ENCODE data around the gene TCAP. TPM values are rescaled to one million over a fixed set of nuclear protein-coding genes. Genes with fewer than 3 reads are reported as not detected.

The TCAP gene
- total and polyA plus RNA-seq, 9 donors = 212 to 460 (median 328) TPM

GRCh38 chr17:39636927-39637736, 28.0 kb upstream of the TCAP start, which contains the start of gene STARD3:
TSS of gene STARD3 (plus strand) at chr17:39637144. CDS start at chr17:39653532, 16,388 bp downstream.
- Histone ChIP-seq H3K4me3 (ENCODE audit: low read length) (peak within 1 kb of the TSS; percentile 95), H3K27me3 (ENCODE audit: control insufficient read depth, insufficient read depth, low read length) (peaks cover 15% of the 10 kb centered on the region), H3K36me3 (ENCODE audit: control insufficient read depth, insufficient read depth, low read length) (peaks cover 6% of the 10 kb centered on the region), H3K27ac (ENCODE audit: low read length) (peak within 1 kb of the TSS; percentile 90), H3K9me3 (replicated peaks; ENCODE audit: control insufficient read depth, low read depth, low read length) (no peaks in the 10 kb centered on the region), H3K4me1 (ENCODE audit: control insufficient read depth, insufficient read depth, low read length) (peaks cover 28% of the 10 kb centered on the region)
- DNase-seq = peak; percentile 95
- WGBS (ENCODE audit: insufficient coverage) = under 1% methylated on average over 51 of the region's 69 CpGs

GRCh38 chr17:39638317-39638716, 26.8 kb upstream of the TCAP start:
- WGBS (ENCODE audit: insufficient coverage) = 87% methylated on average over 7 of the region's 7 CpGs
- Histone ChIP-seq H3K27me3 (ENCODE audit: control insufficient read depth, insufficient read depth, low read length) (peaks cover 4% of the 10 kb centered on the region), H3K9me3 (replicated peaks; ENCODE audit: control insufficient read depth, low read depth, low read length) (no peaks in the 10 kb centered on the region), H3K27ac (ENCODE audit: low read length) (no peak overlapping the region), H3K36me3 (ENCODE audit: control insufficient read depth, insufficient read depth, low read length) (peaks cover 11% of the 10 kb centered on the region), H3K4me3 (ENCODE audit: low read length) (peak overlapping the region; percentile 95), H3K4me1 (ENCODE audit: control insufficient read depth, insufficient read depth, low read length) (peaks cover 28% of the 10 kb centered on the region)
- no peak for DNase-seq

- WGBS (ENCODE audit: insufficient coverage) = 73% methylated on average over 1 of the region's 2 CpGs
- DNase-seq = no peak
- Histone ChIP-seq H3K36me3 (ENCODE audit: control insufficient read depth, insufficient read depth, low read length) (peaks cover 11% of the 10 kb centered on the region), H3K27ac (ENCODE audit: low read length) (no peak overlapping the region), H3K4me3 (ENCODE audit: low read length) (no peak overlapping the region), H3K9me3 (replicated peaks; ENCODE audit: control insufficient read depth, low read depth, low read length) (no peaks in the 10 kb centered on the region), H3K4me1 (ENCODE audit: control insufficient read depth, insufficient read depth, low read length) (peaks cover 28% of the 10 kb centered on the region), H3K27me3 (ENCODE audit: control insufficient read depth, insufficient read depth, low read length) (no peaks in the 10 kb centered on the region)
These were observed 26.1 kb upstream of the TCAP start for GRCh38 chr17:39639043-39639442.

- Histone ChIP-seq H3K4me1 (ENCODE audit: control insufficient read depth, insufficient read depth, low read length) (peaks cover 25% of the 10 kb centered on the region), H3K27ac (ENCODE audit: low read length) (no peak overlapping the region)
These were observed 25.3 kb upstream of the TCAP start for GRCh38 chr17:39639566-39640458.

GRCh38 chr17:39640591-39641031, 24.5 kb upstream of the TCAP start:
- 27% methylated on average over 1 of the region's 4 CpGs for WGBS (ENCODE audit: insufficient coverage)
- peaks cover 25% of the 10 kb centered on the region for H3K4me1 ChIP-seq (ENCODE audit: control insufficient read depth, insufficient read depth, low read length)
- H3K27ac ChIP-seq (ENCODE audit: low read length) = no peak overlapping the region
- H3K4me3 ChIP-seq (ENCODE audit: low read length) = no peak overlapping the region
- H3K36me3 ChIP-seq (ENCODE audit: control insufficient read depth, insufficient read depth, low read length) = peaks cover 11% of the 10 kb centered on the region
- DNase-seq = no peak
- H3K9me3 ChIP-seq (replicated peaks; ENCODE audit: control insufficient read depth, low read depth, low read length) = no peaks in the 10 kb centered on the region
- H3K27me3 ChIP-seq (ENCODE audit: control insufficient read depth, insufficient read depth, low read length) = no peaks in the 10 kb centered on the region

More at GRCh38 chr17:39639566-39640458, 25.3 kb upstream of the TCAP start:
- Histone ChIP-seq H3K27me3 (ENCODE audit: control insufficient read depth, insufficient read depth, low read length) (no peaks in the 10 kb centered on the region), H3K36me3 (ENCODE audit: control insufficient read depth, insufficient read depth, low read length) (peaks cover 11% of the 10 kb centered on the region), H3K4me3 (ENCODE audit: low read length) (no peak overlapping the region), H3K9me3 (replicated peaks; ENCODE audit: control insufficient read depth, low read depth, low read length) (no peaks in the 10 kb centered on the region)
- 80% methylated on average over 11 of the region's 11 CpGs for WGBS (ENCODE audit: insufficient coverage)
- no peak for DNase-seq

- no peak overlapping the region for H3K27ac ChIP-seq (ENCODE audit: low read length)
- no peaks in the 10 kb centered on the region for H3K9me3 ChIP-seq (replicated peaks; ENCODE audit: control insufficient read depth, low read depth, low read length)
- peaks cover 20% of the 10 kb centered on the region for H3K4me1 ChIP-seq (ENCODE audit: control insufficient read depth, insufficient read depth, low read length)
- H3K4me3 ChIP-seq (ENCODE audit: low read length) = no peak overlapping the region
- 89% methylated on average over 3 of the region's 4 CpGs for WGBS (ENCODE audit: insufficient coverage)
- peaks cover 11% of the 10 kb centered on the region for H3K36me3 ChIP-seq (ENCODE audit: control insufficient read depth, insufficient read depth, low read length)
- no peaks in the 10 kb centered on the region for H3K27me3 ChIP-seq (ENCODE audit: control insufficient read depth, insufficient read depth, low read length)
- no peak for DNase-seq
These were observed 24.1 kb upstream of the TCAP start for GRCh38 chr17:39641097-39641496.

- 66% methylated on average over 2 of the region's 7 CpGs for WGBS (ENCODE audit: insufficient coverage)
- H3K36me3 ChIP-seq (ENCODE audit: control insufficient read depth, insufficient read depth, low read length) = peaks cover 11% of the 10 kb centered on the region
These were observed 23.3 kb upstream of the TCAP start for GRCh38 chr17:39641883-39642282.

GRCh38 chr17:39642291-39643074, 22.7 kb upstream of the TCAP start:
- Histone ChIP-seq H3K36me3 (ENCODE audit: control insufficient read depth, insufficient read depth, low read length) (peaks cover 11% of the 10 kb centered on the region), H3K4me3 (ENCODE audit: low read length) (no peak overlapping the region), H3K27ac (ENCODE audit: low read length) (no peak overlapping the region), H3K27me3 (ENCODE audit: control insufficient read depth, insufficient read depth, low read length) (no peaks in the 10 kb centered on the region), H3K9me3 (replicated peaks; ENCODE audit: control insufficient read depth, low read depth, low read length) (no peaks in the 10 kb centered on the region), H3K4me1 (ENCODE audit: control insufficient read depth, insufficient read depth, low read length) (peaks cover 11% of the 10 kb centered on the region)
- WGBS (ENCODE audit: insufficient coverage) = 80% methylated on average over 9 of the region's 9 CpGs
- DNase-seq = no peak

More at GRCh38 chr17:39641883-39642282, 23.3 kb upstream of the TCAP start:
- H3K27me3 ChIP-seq (ENCODE audit: control insufficient read depth, insufficient read depth, low read length) = no peaks in the 10 kb centered on the region
- no peaks in the 10 kb centered on the region for H3K9me3 ChIP-seq (replicated peaks; ENCODE audit: control insufficient read depth, low read depth, low read length)
- peaks cover 12% of the 10 kb centered on the region for H3K4me1 ChIP-seq (ENCODE audit: control insufficient read depth, insufficient read depth, low read length)
- DNase-seq = no peak
- H3K4me3 ChIP-seq (ENCODE audit: low read length) = no peak overlapping the region
- no peak overlapping the region for H3K27ac ChIP-seq (ENCODE audit: low read length)

GRCh38 chr17:39643271-39643670, 21.9 kb upstream of the TCAP start:
- 77% methylated on average over 2 of the region's 4 CpGs for WGBS (ENCODE audit: insufficient coverage)
- Histone ChIP-seq H3K4me1 (ENCODE audit: control insufficient read depth, insufficient read depth, low read length) (peaks cover 3% of the 10 kb centered on the region), H3K27ac (ENCODE audit: low read length) (no peak overlapping the region), H3K9me3 (replicated peaks; ENCODE audit: control insufficient read depth, low read depth, low read length) (no peaks in the 10 kb centered on the region), H3K27me3 (ENCODE audit: control insufficient read depth, insufficient read depth, low read length) (no peaks in the 10 kb centered on the region), H3K4me3 (ENCODE audit: low read length) (no peak overlapping the region), H3K36me3 (ENCODE audit: control insufficient read depth, insufficient read depth, low read length) (peaks cover 11% of the 10 kb centered on the region)
- no peak for DNase-seq

All from muscle of leg (tissue), 11 donors.